ENCODE data around the gene STAT6. TPM values are rescaled to one million over a fixed set of nuclear protein-coding genes. Genes with fewer than 3 reads are reported as not detected.

The STAT6 gene
- total RNA-seq, 1 donor from 2014 or later, result 33.8 TPM

DNA sequence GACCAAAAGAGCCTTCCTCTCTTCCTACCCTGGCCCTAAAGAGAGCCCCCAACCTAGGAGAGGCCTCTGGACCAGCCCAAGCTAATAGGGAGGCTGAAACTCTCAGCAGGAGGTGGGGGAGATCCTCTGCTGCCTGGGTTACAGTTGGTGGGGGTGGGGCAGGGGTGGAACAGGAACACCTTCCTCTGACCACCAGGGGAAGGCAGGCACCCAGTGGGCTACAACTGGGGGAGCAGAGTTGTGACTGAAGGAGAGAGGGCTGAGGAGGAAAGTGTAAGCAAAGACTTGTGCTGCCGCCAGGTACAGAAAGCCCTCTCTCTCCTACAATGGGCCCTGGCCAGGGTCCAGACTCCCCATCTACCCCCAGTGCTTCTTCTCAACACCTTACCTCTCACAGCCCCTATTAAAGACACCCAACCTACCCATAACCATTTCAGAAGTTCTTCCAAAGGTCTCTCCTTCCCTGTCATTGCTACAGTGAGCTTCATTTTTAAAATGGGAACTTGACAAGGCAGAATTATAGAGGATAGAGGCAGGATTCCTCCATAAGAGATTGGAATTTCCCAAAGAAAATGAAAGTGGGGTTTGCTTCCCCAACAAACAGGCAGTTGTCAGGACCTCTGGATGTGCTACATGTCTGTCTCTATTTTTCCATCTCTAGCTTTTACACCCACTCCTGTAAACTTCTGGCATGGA, 62.6 kb downstream of the STAT6 start:
- H4K20me1 ChIP-seq (ENCODE audit: insufficient read depth, low read length), result no peaks in the 10 kb centered on the region
- no peak overlapping the region for H3K9ac ChIP-seq (ENCODE audit: low read length)
- no peak overlapping the region for H3K27ac ChIP-seq (ENCODE audit: low read depth, low read length)
- H3K4me2 ChIP-seq (ENCODE audit: low read length), result peak overlapping the region; percentile 22
- Mint-ChIP-seq H3K27ac (ENCODE audit: unreplicated experiment) (no peak overlapping the region), H3K9me3 (ENCODE audit: unreplicated experiment) (peaks cover 2% of the 10 kb centered on the region), H3K4me1 (ENCODE audit: low read depth, unreplicated experiment) (peaks cover 4% of the 10 kb centered on the region), H3K27me3 (ENCODE audit: low read depth, unreplicated experiment) (peaks cover 28% of the 10 kb centered on the region), H3K4me3 (ENCODE audit: unreplicated experiment) (no peak overlapping the region), H3K36me3 (ENCODE audit: low read depth, unreplicated experiment) (peaks cover 1% of the 10 kb centered on the region)
- H3K4me1 ChIP-seq (ENCODE audit: insufficient read depth, low read length), result no peaks in the 10 kb centered on the region
- no peak overlapping the region for H2AFZ ChIP-seq (ENCODE audit: low read depth, low read length)
- H3K36me3 ChIP-seq (ENCODE audit: insufficient read depth, low read length), result no peaks in the 10 kb centered on the region
- H3K27me3 ChIP-seq (ENCODE audit: insufficient read depth, low read length), result peaks cover 12% of the 10 kb centered on the region
- FAIRE-seq (no peak), DNase-seq (ENCODE audit: low read depth) (no peak)
- no peak for TF ChIP-seq EZH2 (IDR thresholded peaks at IDR 0.05; ENCODE audit: insufficient read depth, low read length)
- TF ChIP-seq, protein P1, sequence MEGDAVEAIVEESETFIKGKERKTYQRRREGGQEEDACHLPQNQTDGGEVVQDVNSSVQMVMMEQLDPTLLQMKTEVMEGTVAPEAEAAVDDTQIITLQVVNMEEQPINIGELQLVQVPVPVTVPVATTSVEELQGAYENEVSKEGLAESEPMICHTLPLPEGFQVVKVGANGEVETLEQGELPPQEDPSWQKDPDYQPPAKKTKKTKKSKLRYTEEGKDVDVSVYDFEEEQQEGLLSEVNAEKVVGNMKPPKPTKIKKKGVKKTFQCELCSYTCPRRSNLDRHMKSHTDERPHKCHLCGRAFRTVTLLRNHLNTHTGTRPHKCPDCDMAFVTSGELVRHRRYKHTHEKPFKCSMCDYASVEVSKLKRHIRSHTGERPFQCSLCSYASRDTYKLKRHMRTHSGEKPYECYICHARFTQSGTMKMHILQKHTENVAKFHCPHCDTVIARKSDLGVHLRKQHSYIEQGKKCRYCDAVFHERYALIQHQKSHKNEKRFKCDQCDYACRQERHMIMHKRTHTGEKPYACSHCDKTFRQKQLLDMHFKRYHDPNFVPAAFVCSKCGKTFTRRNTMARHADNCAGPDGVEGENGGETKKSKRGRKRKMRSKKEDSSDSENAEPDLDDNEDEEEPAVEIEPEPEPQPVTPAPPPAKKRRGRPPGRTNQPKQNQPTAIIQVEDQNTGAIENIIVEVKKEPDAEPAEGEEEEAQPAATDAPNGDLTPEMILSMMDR (IDR thresholded peaks at IDR 0.05; ENCODE audit: insufficient read depth, low read depth, low read length), result no peak
- H3K79me2 ChIP-seq (ENCODE audit: insufficient read depth, low read length), result no peaks in the 10 kb centered on the region
- H3K4me3 ChIP-seq (ENCODE audit: insufficient read depth, low read depth, low read length), result no peak overlapping the region
- H3K9me3 ChIP-seq (ENCODE audit: insufficient read depth, low read depth, low read length), result no peaks in the 10 kb centered on the region

DNA sequence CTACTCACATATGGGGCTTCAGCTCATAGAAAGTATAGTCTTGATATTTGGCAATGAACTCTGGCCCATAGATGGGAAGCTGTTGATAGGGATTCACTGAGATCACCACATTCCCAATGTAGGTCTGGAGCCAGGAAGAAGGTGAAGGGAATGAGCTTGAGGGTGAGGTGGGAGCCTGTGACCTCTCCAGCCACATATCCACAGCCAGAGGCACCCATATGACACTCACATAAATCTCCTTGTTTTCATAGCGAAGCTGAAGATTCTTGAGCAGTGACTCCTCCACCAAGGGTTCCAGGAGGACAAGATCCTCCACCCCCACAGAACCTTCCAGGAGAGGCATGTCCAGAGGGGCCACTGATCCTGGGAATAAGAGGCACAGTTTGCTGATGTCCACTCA, 63.2 kb downstream of the STAT6 start:
- no peaks in the 10 kb centered on the region for H3K9me3 ChIP-seq (ENCODE audit: insufficient read depth, low read depth, low read length)
- no peak overlapping the region for H2AFZ ChIP-seq (ENCODE audit: low read depth, low read length)
- H3K27me3 Mint-ChIP-seq (ENCODE audit: low read depth, unreplicated experiment), result peaks cover 33% of the 10 kb centered on the region
- no peaks in the 10 kb centered on the region for H4K20me1 ChIP-seq (ENCODE audit: insufficient read depth, low read length)
- FAIRE-seq (no peak), DNase-seq (ENCODE audit: low read depth) (peak; percentile 14)
- H3K27ac ChIP-seq (ENCODE audit: low read depth, low read length), result no peak overlapping the region
- H3K27me3 ChIP-seq (ENCODE audit: insufficient read depth, low read length), result peaks cover 18% of the 10 kb centered on the region
- peak overlapping the region; percentile 22 for H3K4me2 ChIP-seq (ENCODE audit: low read length)
- no peaks in the 10 kb centered on the region for H3K4me1 ChIP-seq (ENCODE audit: insufficient read depth, low read length)
- peak overlapping the region; percentile 8 for H3K4me3 Mint-ChIP-seq (ENCODE audit: unreplicated experiment)
- no peak overlapping the region for H3K9ac ChIP-seq (ENCODE audit: low read length)
- H3K36me3 ChIP-seq (ENCODE audit: insufficient read depth, low read length), result no peaks in the 10 kb centered on the region
- peaks cover 2% of the 10 kb centered on the region for H3K9me3 Mint-ChIP-seq (ENCODE audit: unreplicated experiment)
- H3K4me3 ChIP-seq (ENCODE audit: insufficient read depth, low read depth, low read length), result no peak overlapping the region
- H3K79me2 ChIP-seq (ENCODE audit: insufficient read depth, low read length), result no peaks in the 10 kb centered on the region
- peaks cover 4% of the 10 kb centered on the region for H3K4me1 Mint-ChIP-seq (ENCODE audit: low read depth, unreplicated experiment)
- no peak for TF ChIP-seq EZH2 (IDR thresholded peaks at IDR 0.05; ENCODE audit: insufficient read depth, low read length)
- TF ChIP-seq, protein P1 (IDR thresholded peaks at IDR 0.05; ENCODE audit: insufficient read depth, low read depth, low read length), result no peak
- peaks cover 1% of the 10 kb centered on the region for H3K36me3 Mint-ChIP-seq (ENCODE audit: low read depth, unreplicated experiment)
- no peak overlapping the region for H3K27ac Mint-ChIP-seq (ENCODE audit: unreplicated experiment)

Data from astrocyte (in vitro differentiated cells and primary cell).